Mammary epithelial cell (primary cell): ENCODE results near the gene ZKSCAN8.

Experiments
- CTCF ChIP-seq, 2 donors: IDR thresholded peaks in 1 of 2; conservative IDR thresholded peaks in 1 of 2; 2 replicates each; pipeline ENCODE4 v1.5.1; 2011 to 2012; ENCODE audit warnings: inconsistent platforms in 2 of 2, low read length in 2 of 2, mild to moderate bottlenecking in 2 of 2, control low read depth in 1 of 2, low read depth in 1 of 2; ENCODE audit not compliant: insufficient read depth in 1 of 2; ENCODE audit errors: extremely low read depth in 1 of 2
- EZH2 ChIP-seq: IDR thresholded peaks from 2 replicates; pipeline ENCODE4 v1.6.1; 2012; ENCODE audit warnings: low read length, inconsistent platforms, borderline replicate concordance

DNA sequence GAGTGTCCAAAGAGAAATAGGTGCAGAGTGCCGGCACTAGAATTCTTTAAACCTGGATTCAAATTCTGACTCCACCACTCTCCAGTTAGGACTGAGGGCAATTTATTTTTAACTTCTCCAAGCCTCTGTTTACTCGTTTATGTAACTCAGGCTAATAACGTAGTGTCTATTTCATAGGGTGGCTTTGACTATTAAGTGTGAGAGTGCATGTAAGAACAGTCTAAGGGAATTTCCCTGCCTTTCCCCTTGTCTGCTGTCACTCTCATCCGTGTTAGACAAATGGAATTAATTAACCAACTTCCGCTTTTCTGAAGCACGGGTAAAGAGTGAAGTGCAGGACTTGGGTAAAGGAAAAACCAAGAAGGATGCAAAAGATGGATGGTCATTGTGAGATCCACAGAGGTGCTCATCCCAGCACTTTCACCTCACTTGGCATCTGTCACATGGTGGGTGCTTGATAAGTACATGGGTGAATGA, 4.1 kb upstream of the ZKSCAN8 start:
- TF ChIP-seq CTCF (conservative IDR thresholded peaks at IDR 0.05 in 1 of 2, IDR thresholded peaks at IDR 0.05 in 1 of 2; ENCODE audit: extremely low read depth in 1 of 2, insufficient read depth in 1 of 2, low read depth in 1 of 2, low read length in 2 of 2) (no peak), EZH2 (no peak)
